ENCODE data around the gene MGAT4B.

MGAT4B gene

GRCh38 chr5:179798144-179798770 is 8.4 kb downstream of the MGAT4B start:
- TF ChIP-seq, protein P1, sequence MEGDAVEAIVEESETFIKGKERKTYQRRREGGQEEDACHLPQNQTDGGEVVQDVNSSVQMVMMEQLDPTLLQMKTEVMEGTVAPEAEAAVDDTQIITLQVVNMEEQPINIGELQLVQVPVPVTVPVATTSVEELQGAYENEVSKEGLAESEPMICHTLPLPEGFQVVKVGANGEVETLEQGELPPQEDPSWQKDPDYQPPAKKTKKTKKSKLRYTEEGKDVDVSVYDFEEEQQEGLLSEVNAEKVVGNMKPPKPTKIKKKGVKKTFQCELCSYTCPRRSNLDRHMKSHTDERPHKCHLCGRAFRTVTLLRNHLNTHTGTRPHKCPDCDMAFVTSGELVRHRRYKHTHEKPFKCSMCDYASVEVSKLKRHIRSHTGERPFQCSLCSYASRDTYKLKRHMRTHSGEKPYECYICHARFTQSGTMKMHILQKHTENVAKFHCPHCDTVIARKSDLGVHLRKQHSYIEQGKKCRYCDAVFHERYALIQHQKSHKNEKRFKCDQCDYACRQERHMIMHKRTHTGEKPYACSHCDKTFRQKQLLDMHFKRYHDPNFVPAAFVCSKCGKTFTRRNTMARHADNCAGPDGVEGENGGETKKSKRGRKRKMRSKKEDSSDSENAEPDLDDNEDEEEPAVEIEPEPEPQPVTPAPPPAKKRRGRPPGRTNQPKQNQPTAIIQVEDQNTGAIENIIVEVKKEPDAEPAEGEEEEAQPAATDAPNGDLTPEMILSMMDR (IDR thresholded peaks at IDR 0.05): no peak

GRCh38 chr5:179797741-179798140 is 8.9 kb downstream of the MGAT4B start:
- TF ChIP-seq, protein P1 (IDR thresholded peaks at IDR 0.05): no peak

- TF ChIP-seq, protein P1 (IDR thresholded peaks at IDR 0.05): no peak
Measured at GRCh38 chr5:179796877-179797608, 9.6 kb downstream of the MGAT4B start.

- TF ChIP-seq, protein P1 (IDR thresholded peaks at IDR 0.05): peak; percentile 80
Measured at GRCh38 chr5:179795863-179796833, 10.5 kb downstream of the MGAT4B start.

DNA sequence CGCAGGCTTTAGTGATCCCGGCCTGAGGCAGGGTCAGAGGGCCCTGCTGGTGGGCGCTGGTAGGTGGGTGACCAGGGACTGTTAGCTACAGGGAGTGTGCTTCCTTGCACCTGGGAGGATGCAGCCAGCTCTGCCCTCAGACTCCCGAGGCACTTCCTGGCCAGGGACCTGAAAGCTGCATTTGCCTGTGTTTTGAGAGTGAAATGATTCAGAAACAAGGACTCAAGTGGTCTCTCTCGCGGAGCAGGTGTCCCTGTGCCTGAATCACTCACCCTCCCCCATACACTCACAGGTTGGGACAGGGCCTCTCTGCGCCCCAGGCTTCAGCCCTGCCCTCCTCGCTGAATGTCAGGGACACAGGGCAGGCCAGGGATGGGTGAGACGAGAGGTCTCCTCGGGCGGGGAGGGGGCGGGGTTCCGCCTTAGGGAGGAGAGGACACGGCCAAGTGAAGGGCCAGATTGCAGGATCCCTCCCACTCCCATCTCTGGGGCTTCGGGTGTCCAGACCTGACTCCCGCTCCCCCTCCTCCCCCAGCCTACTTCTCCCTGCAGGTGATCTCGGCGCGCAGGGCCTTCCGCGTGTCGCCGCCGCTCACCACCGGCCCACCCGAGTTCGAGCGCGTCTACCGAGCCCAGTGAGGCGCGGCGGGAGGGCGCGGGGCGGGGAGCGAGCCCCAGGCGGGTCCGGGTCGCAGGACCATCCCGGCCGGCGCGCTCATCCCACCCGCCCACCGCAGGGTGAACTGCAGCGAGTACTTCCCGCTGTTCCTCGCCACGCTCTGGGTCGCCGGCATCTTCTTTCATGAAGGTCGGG is 11.4 kb downstream of the MGAT4B start:
- TF ChIP-seq, protein P1 (IDR thresholded peaks at IDR 0.05): no peak

- TF ChIP-seq, protein P1 (IDR thresholded peaks at IDR 0.05): no peak
Measured at GRCh38 chr5:179794575-179794974, 12.1 kb downstream of the MGAT4B start.

DNA sequence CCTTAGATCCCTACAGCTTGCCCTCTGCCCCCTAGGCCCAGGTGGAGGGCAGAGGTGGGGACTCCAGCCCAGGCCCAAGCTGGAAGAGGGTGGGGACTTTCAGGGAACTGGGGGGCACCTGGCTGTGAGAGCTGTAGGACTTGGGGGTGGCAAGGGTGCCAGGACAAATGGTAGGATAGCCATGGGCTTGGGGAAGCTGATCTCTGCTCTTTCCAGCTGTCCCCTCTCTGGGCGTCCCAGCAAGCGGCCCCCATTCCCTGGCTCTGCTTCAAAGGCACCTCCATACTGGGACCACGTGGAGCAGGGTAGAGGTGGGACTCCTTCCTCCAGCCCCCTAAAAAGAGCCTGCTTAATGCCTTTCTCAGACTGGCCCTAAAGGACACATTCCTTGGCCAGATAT is 12.5 kb downstream of the MGAT4B start:
- TF ChIP-seq, protein P1 (IDR thresholded peaks at IDR 0.05): no peak

Measured in LNCAP (cell line).